Astrocyte (in vitro differentiated cells and primary cell): ENCODE measurements around the gene PAAF1. TPM values are rescaled to one million over a fixed set of nuclear protein-coding genes. Genes with fewer than 3 reads are reported as not detected.
"Not testable (repeated sequence)": the region's sequence is repeated elsewhere in the genome, so short reads cannot be mapped to it uniquely, and the experiment has no call there.

ENCODE experiments used
- DNase-seq: peaks from one replicate; pipeline ENCODE4 v3.0.0-alpha.2; 2010; ENCODE audit warnings: low read depth
- FAIRE-seq: peaks from 2 replicates; lab custom pipeline; 2011; peaks lifted over from hg19 to GRCh38; lab: Jason Lieb, UNC
- H2AFZ ChIP-seq: 2 replicates; pipeline ENCODE4 v1.6.0; 2012; ENCODE audit warnings: low read depth, low read length, inconsistent platforms
- H3K27ac ChIP-seq: 2 replicates; pipeline ENCODE4 v1.5.1; 2011; ENCODE audit warnings: low read depth, low read length, inconsistent platforms
- H3K27me3 ChIP-seq: 2 replicates; pipeline ENCODE4 v1.6.0; 2011; ENCODE audit warnings: low read length, inconsistent platforms; ENCODE audit not compliant: insufficient read depth
- H3K36me3 ChIP-seq: 2 replicates; pipeline ENCODE4 v1.5.1; 2011; ENCODE audit warnings: low read length, inconsistent platforms; ENCODE audit not compliant: insufficient read depth
- H3K4me1 ChIP-seq: 2 replicates; pipeline ENCODE4 v1.5.1; 2011; ENCODE audit warnings: low read length, inconsistent platforms; ENCODE audit not compliant: insufficient read depth
- H3K4me2 ChIP-seq: 2 replicates; pipeline ENCODE4 v1.6.0; 2012; ENCODE audit warnings: low read length, inconsistent platforms
- H3K4me3 ChIP-seq: 2 replicates; pipeline ENCODE4 v1.5.1; 2011; ENCODE audit warnings: low read depth, mild to moderate bottlenecking, low read length, inconsistent platforms; ENCODE audit not compliant: insufficient read depth
- H3K79me2 ChIP-seq: 2 replicates; pipeline ENCODE4 v1.6.0; 2012; ENCODE audit warnings: mild to moderate bottlenecking, low read length, inconsistent platforms; ENCODE audit not compliant: insufficient read depth
- H3K9ac ChIP-seq: 2 replicates; pipeline ENCODE4 v1.6.0; 2012; ENCODE audit warnings: mild to moderate bottlenecking, low read length, inconsistent platforms
- H3K9me3 ChIP-seq: 2 replicates; pipeline ENCODE4 v1.5.1; 2012; ENCODE audit warnings: low read depth, mild to moderate bottlenecking, low read length, inconsistent platforms; ENCODE audit not compliant: insufficient read depth
- H4K20me1 ChIP-seq: 2 replicates; pipeline ENCODE4 v1.6.0; 2012; ENCODE audit warnings: low read length, inconsistent platforms; ENCODE audit not compliant: insufficient read depth
- H3K27ac Mint-ChIP-seq: one replicate; pipeline ENCODE4 v1.8.0; 2021; ENCODE audit warnings: mild to moderate bottlenecking, mixed read lengths; ENCODE audit not compliant: unreplicated experiment
- H3K27me3 Mint-ChIP-seq: one replicate; pipeline ENCODE4 v1.8.0; 2021; ENCODE audit warnings: low read depth, mixed read lengths; ENCODE audit not compliant: unreplicated experiment
- H3K36me3 Mint-ChIP-seq: one replicate; pipeline ENCODE4 v1.8.0; 2021; ENCODE audit warnings: low read depth, mixed read lengths; ENCODE audit not compliant: unreplicated experiment
- H3K4me1 Mint-ChIP-seq: one replicate; pipeline ENCODE4 v1.8.0; 2021; ENCODE audit warnings: low read depth, mixed read lengths; ENCODE audit not compliant: unreplicated experiment
- H3K4me3 Mint-ChIP-seq: one replicate; pipeline ENCODE4 v1.8.0; 2021; ENCODE audit warnings: mild to moderate bottlenecking, moderate library complexity, mixed read lengths; ENCODE audit not compliant: unreplicated experiment
- H3K9me3 Mint-ChIP-seq: one replicate; pipeline ENCODE4 v1.8.0; 2021; ENCODE audit warnings: mild to moderate bottlenecking, mixed read lengths; ENCODE audit not compliant: unreplicated experiment
- EZH2 ChIP-seq: IDR thresholded peaks from 2 replicates; pipeline ENCODE4 v1.6.1; 2012; ENCODE audit warnings: mild to moderate bottlenecking, low read length, inconsistent platforms; ENCODE audit not compliant: insufficient read depth
- total RNA-seq: library from RNA; stranded (reverse); gene quantifications from 2 replicates; pipeline ENCODE4 v1.2.1, GENCODE V29; 2021
- TF ChIP-seq, protein P1 (sequence below): IDR thresholded peaks from 2 replicates; pipeline ENCODE4 v1.5.1; 2011; ENCODE audit warnings: low read depth, mild to moderate bottlenecking, inconsistent platforms, low read length, moderate library complexity; ENCODE audit not compliant: insufficient read depth

The PAAF1 gene
- total RNA-seq, 1 donor from 2014 or later, result 14.2 TPM

DNA sequence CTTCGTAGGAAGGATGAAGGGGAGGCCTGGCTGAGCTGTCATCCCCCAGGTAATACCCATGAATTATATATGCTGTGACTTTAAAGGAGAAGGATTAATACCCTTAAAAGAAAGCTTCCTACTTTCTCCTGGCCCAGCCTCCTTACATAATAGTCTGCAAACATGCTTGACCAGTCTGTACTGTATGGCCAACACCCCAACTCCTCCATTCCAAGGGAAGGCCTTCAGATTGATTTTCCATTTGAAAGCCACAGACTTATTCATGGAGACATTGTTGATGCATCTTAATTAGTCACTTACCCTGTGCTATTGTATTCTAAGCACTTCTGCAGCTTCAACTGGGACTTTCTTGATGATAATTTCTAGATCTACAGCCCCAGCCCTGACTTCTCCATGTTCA lies 2.0 kb downstream of the PAAF1 start:
- H2AFZ ChIP-seq, result no peak overlapping the region
- H3K9me3 ChIP-seq, result no peaks in the 10 kb centered on the region
- peaks cover 2% of the 10 kb centered on the region for H3K36me3 ChIP-seq
- no peaks in the 10 kb centered on the region for H3K27me3 Mint-ChIP-seq
- no peak overlapping the region for H3K9ac ChIP-seq
- peaks cover 5% of the 10 kb centered on the region for H3K4me1 ChIP-seq
- no peak overlapping the region for H3K27ac ChIP-seq
- no peak overlapping the region for H3K4me3 ChIP-seq
- no peak overlapping the region for H3K4me2 ChIP-seq
- DNase-seq, result no peak
- no peaks in the 10 kb centered on the region for H3K27me3 ChIP-seq
- no peak for TF ChIP-seq EZH2
- TF ChIP-seq, protein P1, sequence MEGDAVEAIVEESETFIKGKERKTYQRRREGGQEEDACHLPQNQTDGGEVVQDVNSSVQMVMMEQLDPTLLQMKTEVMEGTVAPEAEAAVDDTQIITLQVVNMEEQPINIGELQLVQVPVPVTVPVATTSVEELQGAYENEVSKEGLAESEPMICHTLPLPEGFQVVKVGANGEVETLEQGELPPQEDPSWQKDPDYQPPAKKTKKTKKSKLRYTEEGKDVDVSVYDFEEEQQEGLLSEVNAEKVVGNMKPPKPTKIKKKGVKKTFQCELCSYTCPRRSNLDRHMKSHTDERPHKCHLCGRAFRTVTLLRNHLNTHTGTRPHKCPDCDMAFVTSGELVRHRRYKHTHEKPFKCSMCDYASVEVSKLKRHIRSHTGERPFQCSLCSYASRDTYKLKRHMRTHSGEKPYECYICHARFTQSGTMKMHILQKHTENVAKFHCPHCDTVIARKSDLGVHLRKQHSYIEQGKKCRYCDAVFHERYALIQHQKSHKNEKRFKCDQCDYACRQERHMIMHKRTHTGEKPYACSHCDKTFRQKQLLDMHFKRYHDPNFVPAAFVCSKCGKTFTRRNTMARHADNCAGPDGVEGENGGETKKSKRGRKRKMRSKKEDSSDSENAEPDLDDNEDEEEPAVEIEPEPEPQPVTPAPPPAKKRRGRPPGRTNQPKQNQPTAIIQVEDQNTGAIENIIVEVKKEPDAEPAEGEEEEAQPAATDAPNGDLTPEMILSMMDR, result no peak
- no peak overlapping the region for H3K27ac Mint-ChIP-seq
- no peak for FAIRE-seq
- peaks cover 12% of the 10 kb centered on the region for H3K4me1 Mint-ChIP-seq
- no peaks in the 10 kb centered on the region for H3K9me3 Mint-ChIP-seq
- H3K79me2 ChIP-seq, result peaks cover 42% of the 10 kb centered on the region
- H3K4me3 Mint-ChIP-seq, result no peak overlapping the region
- H3K36me3 Mint-ChIP-seq, result peaks cover 6% of the 10 kb centered on the region
- H4K20me1 ChIP-seq, result peaks cover 8% of the 10 kb centered on the region

DNA sequence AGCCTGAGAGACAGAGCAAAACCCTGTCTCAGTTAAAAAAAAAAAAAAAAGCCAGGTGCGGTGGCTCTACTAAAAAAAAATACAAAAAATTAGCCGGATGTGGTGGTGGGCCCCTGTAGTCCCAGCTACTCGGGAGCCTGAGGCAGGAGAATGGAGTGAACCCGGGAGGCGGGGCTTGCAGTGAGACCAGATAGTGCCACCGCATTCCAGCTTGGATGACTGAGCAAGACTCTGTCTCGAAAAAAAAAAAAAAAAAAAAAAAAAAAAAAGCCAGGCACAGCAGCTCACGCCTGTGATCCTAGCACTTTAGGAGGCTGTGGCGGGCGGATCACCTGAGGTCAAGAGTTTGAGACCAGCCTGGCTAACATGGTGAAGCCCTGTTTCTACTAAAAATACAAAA lies 3.6 kb downstream of the PAAF1 start:
- H3K27ac Mint-ChIP-seq, H3K36me3 Mint-ChIP-seq: not testable (repeated sequence)

DNA sequence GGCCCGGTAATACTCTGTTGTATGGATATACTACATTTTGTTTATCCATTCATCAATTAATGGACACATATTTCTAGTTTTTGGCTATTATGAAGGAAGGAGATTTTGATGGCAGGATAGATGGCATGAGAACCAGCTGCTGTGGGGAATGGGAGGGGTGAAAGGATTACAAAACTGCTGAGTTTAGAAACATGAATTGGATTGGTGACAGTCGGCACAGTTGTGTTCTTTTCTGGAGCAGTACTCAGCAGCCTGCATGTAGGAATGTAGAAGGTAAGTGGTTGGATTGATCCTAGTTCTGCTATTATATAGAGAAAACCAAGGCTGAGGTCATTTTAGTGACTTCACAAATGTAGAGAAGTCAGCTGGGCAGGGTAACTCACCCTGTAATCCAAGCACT lies 7.1 kb downstream of the PAAF1 start:
- H3K27me3 Mint-ChIP-seq, result no peaks in the 10 kb centered on the region
- Histone ChIP-seq H3K36me3 (no peaks in the 10 kb centered on the region), H3K4me2 (no peak overlapping the region), H4K20me1 (no peaks in the 10 kb centered on the region), H2AFZ (no peak overlapping the region), H3K27me3 (no peaks in the 10 kb centered on the region), H3K9me3 (no peaks in the 10 kb centered on the region), H3K4me3 (no peak overlapping the region), H3K79me2 (no peaks in the 10 kb centered on the region), H3K4me1 (no peaks in the 10 kb centered on the region), H3K27ac (no peak overlapping the region), H3K9ac (no peak overlapping the region)
- H3K4me3 Mint-ChIP-seq, result no peak overlapping the region
- H3K4me1 Mint-ChIP-seq, result no peaks in the 10 kb centered on the region
- no peaks in the 10 kb centered on the region for H3K9me3 Mint-ChIP-seq
- peaks cover 6% of the 10 kb centered on the region for H3K36me3 Mint-ChIP-seq
- TF ChIP-seq EZH2, result no peak
- TF ChIP-seq, protein P1, result no peak
- H3K27ac Mint-ChIP-seq, result no peak overlapping the region
- FAIRE-seq, result no peak
- no peak for DNase-seq

More for the DNA sequence above, 3.6 kb downstream of the PAAF1 start:
- not testable (repeated sequence) for H3K9me3 ChIP-seq, H3K4me3 ChIP-seq, H2AFZ ChIP-seq, FAIRE-seq, H3K4me1 ChIP-seq, H3K27me3 ChIP-seq, H3K9ac ChIP-seq, H3K4me2 ChIP-seq, H4K20me1 ChIP-seq, H3K4me1 Mint-ChIP-seq, H3K27ac ChIP-seq, H3K27me3 Mint-ChIP-seq, H3K36me3 ChIP-seq, H3K4me3 Mint-ChIP-seq, DNase-seq, H3K9me3 Mint-ChIP-seq
- peaks cover 26% of the 10 kb centered on the region for H3K79me2 ChIP-seq
